Testis (tissue), 2 donors: ENCODE results near the gene ABHD17B.

Experiments used
- CTCF ChIP-seq, 3 experiments: fragments of 450-650 bp in 2 of 3; fragments of 200-600 bp in 1 of 3; sonication (generic) in 1 of 3; IDR thresholded peaks; one replicate each; pipeline ENCODE4 v1.5.1; 2016 to 2019; ENCODE audit warnings: antibody characterized with exemption in 3 of 3, mild to moderate bottlenecking in 2 of 3, moderate library complexity in 1 of 3
- POLR2A ChIP-seq: fragments of 450-650 bp; IDR thresholded peaks from one replicate; pipeline ENCODE4 v1.6.1; 2017; ENCODE audit warnings: antibody characterized with exemption, mild to moderate bottlenecking, moderate library complexity

- TF ChIP-seq POLR2A (no peak), CTCF (IDR thresholded peaks at IDR 0.05) (no peak)
These were observed 88.5 kb downstream of the ABHD17B start for GRCh38 chr9:71822456-71822855.
